Right ventricle myocardium superior (tissue), 1 donor: Measurements from ENCODE around the gene GNAS-AS1. TPM values are rescaled to one million over a fixed set of nuclear protein-coding genes. Genes with fewer than 3 reads are reported as not detected.

Source experiments
- ATAC-seq: fragments of 200-7000 bp; cut with Tn5 transposase; one replicate; pipeline ENCODE4 v1.9.1; 2020; ENCODE audit warnings: mild to moderate bottlenecking; ENCODE audit not compliant: poor library complexity
- DNase-seq: peaks from one replicate; pipeline ENCODE4 v3.0.0-alpha.2; 2020
- intact Hi-C: fragments of 100-400 bp; cut with DNase I; formaldehyde crosslinking; loops from one replicate; pipeline ENCODE4 v1.11.2; 2022
- microRNA-seq: library from miRNA; unstranded; fragments of <30 nt; microRNA quantifications from one replicate; pipeline ENCODE4 v1.2.0, GENCODE V29; 2020
- total RNA-seq: library from RNA; stranded (reverse); fragmentation: NEBNext Ultra II Directional; extraction: Animal tissue kit (Norgen Biotek cat#: 25700); gene quantifications from one replicate; pipeline ENCODE4 v1.2.1, GENCODE V29; 2021
- donor health status: DM: no; HTN: yes; CAD: no; lungs with severe emphysema.

GNAS-AS1 gene
- total RNA-seq, 1 donor from 2014 or later, result 0.13 TPM

- no peak for ATAC-seq
Measured at GRCh38 chr20:58772786-58773185, 77.9 kb downstream of the GNAS-AS1 start.

More at GRCh38 chr20:58772786-58773185, 77.9 kb downstream of the GNAS-AS1 start:
- intact Hi-C loops, result no loop called here
- no peak for DNase-seq

Small RNA genes lying within 50 kb of the gene (microRNA-seq; reads per million reads assigned to microRNA genes)
- gene MIR298, result not detected

Other genes starting within 250 kb of the GNAS-AS1 start
- gene STX16, start 199.6 kb downstream of the GNAS-AS1 start, total RNA-seq, result 21.8 TPM
- gene NPEPL1, start 158.1 kb downstream of the GNAS-AS1 start, total RNA-seq, result 24.4 TPM
- gene GNAS, start 1.8 kb upstream of the GNAS-AS1 start, total RNA-seq, result 1,453 TPM
- gene NELFCD, start 130.4 kb upstream of the GNAS-AS1 start, total RNA-seq, result 29.0 TPM
- gene CTSZ, start 156.4 kb upstream of the GNAS-AS1 start, total RNA-seq, result 133 TPM
- gene TUBB1, start 168.5 kb upstream of the GNAS-AS1 start, total RNA-seq, result 0.22 TPM
- 143 TPM for gene ATP5F1E, start 181.4 kb upstream of the GNAS-AS1 start, total RNA-seq
- 37.6 TPM for gene PRELID3B, start 191.9 kb upstream of the GNAS-AS1 start, total RNA-seq